Right lobe of liver (tissue), 4 donors: ENCODE data around the gene PLA2G4F.

Experiments
- CTCF ChIP-seq, 4 donors: fragments of 200-600 bp in 3 of 4; fragments of 450-650 bp in 1 of 4; IDR thresholded peaks; one replicate each; pipeline versions ENCODE4 v1.5.1 to v1.8.0; 2016 to 2022; ENCODE audit warnings: antibody characterized with exemption in 4 of 4, mild to moderate bottlenecking in 2 of 4
- POLR2A ChIP-seq: fragments of 450-650 bp; IDR thresholded peaks from one replicate; pipeline ENCODE4 v1.6.1; 2017; ENCODE audit warnings: antibody characterized with exemption, mild to moderate bottlenecking
- donor health status: DM: no; HTN: no; CAD: no.
- donor health status: DM: no; HTN: no; CAD: no.
- donor health status: DM: no; HTN: yes; CAD: no.

GRCh38 chr15:42104095-42104891 lies 52.1 kb downstream of the PLA2G4F start:
- TF ChIP-seq POLR2A (no peak), CTCF (IDR thresholded peaks at IDR 0.05) (no peak)
